ENCODE results near the gene HEY2.

DNA sequence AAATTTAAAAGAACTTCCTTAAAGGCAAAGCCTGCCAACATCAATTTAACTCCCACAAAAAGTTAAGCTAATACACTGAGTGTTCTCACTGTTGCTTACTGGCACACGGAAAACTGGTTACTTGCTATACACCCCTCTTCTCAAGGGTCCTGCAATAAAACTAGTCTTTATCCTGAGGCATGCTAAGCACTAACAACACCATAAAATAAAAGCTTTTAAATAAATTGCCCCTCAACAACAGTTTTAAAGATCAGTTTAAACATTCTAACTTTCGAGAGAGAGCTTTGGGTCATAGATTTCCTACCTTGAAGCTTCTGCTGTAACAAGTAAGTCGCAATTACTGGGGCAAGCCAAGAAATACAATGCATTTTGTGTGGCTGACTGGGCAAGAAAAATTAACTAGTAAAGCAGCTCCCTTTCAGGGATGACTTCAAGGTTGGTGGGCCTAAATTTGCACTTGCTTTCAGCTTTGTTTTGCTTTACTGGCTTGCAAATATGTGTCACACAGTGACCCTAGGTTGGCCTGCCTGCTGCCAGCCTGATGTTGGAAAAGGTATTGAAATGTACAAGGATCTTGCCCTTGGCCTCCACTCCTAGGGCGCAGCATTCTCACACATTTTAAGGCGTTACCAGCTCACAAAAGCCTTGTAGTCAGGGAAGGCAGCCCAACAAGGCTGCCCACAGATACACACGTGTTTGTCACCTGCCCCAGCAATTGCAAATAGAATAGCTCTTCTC, 4.0 kb upstream of the HEY2 start:
- TF ChIP-seq GATA3 (IDR thresholded peaks at IDR 0.05; ENCODE audit: low read depth, low read length) (no peak), GATA2 (IDR thresholded peaks at IDR 0.05; ENCODE audit: low read depth, low read length) (no peak)

Measured in SH-SY5Y (cell line).